Breast epithelium (tissue), 3 donors: Measurements from ENCODE around the gene AOAH.
A peak's percentile ranks its signal among the peaks of the same experiment; 100 is the strongest.

ENCODE experiments used
- POLR2AphosphoS5 ChIP-seq, 3 donors: sonication (generic); formaldehyde crosslinking; IDR thresholded peaks; one replicate each; pipeline ENCODE4 v1.6.1; 2017; ENCODE audit warnings: antibody characterized with exemption in 3 of 3
- TF ChIP-seq, protein P1 (sequence below), 3 donors: fragments of 450-650 bp; IDR thresholded peaks; one replicate each; pipeline ENCODE4 v1.5.1; 2016 to 2017; ENCODE audit warnings: antibody characterized with exemption in 3 of 3, mild to moderate bottlenecking in 3 of 3, moderate library complexity in 3 of 3

GRCh38 chr7:36658335-36659171 is 65.7 kb downstream of the AOAH start:
- TF ChIP-seq, protein P1, sequence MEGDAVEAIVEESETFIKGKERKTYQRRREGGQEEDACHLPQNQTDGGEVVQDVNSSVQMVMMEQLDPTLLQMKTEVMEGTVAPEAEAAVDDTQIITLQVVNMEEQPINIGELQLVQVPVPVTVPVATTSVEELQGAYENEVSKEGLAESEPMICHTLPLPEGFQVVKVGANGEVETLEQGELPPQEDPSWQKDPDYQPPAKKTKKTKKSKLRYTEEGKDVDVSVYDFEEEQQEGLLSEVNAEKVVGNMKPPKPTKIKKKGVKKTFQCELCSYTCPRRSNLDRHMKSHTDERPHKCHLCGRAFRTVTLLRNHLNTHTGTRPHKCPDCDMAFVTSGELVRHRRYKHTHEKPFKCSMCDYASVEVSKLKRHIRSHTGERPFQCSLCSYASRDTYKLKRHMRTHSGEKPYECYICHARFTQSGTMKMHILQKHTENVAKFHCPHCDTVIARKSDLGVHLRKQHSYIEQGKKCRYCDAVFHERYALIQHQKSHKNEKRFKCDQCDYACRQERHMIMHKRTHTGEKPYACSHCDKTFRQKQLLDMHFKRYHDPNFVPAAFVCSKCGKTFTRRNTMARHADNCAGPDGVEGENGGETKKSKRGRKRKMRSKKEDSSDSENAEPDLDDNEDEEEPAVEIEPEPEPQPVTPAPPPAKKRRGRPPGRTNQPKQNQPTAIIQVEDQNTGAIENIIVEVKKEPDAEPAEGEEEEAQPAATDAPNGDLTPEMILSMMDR (IDR thresholded peaks at IDR 0.05), result no peak
- TF ChIP-seq POLR2AphosphoS5 (IDR thresholded peaks at IDR 0.05), result peak in 1 of 3 donors; percentile 37
